HuH-7.5 (cell line): ENCODE results near the gene ASPSCR1.

ENCODE experiments used
- DNase-seq: peaks from one replicate; pipeline ENCODE4 v3.0.0; 2011; ENCODE audit warnings: low spot score

Gene ASPSCR1

GRCh38 chr17:82013341-82013740, 35.9 kb downstream of the ASPSCR1 start:
- no peak for DNase-seq

GRCh38 chr17:82013772-82014321, 36.4 kb downstream of the ASPSCR1 start:
- DNase-seq = no peak

GRCh38 chr17:82014432-82014831, 37.0 kb downstream of the ASPSCR1 start:
- no peak for DNase-seq

GRCh38 chr17:82014971-82015310, 37.5 kb downstream of the ASPSCR1 start:
- no peak for DNase-seq

GRCh38 chr17:82015311-82015971, 38.0 kb downstream of the ASPSCR1 start:
- DNase-seq = no peak

- DNase-seq = no peak
Measured at GRCh38 chr17:82016061-82016874, 38.8 kb downstream of the ASPSCR1 start.

- no peak for DNase-seq
Measured at GRCh38 chr17:82016875-82017459, 39.5 kb downstream of the ASPSCR1 start.

- DNase-seq = no peak
Measured at GRCh38 chr17:82017612-82018151, 40.3 kb downstream of the ASPSCR1 start.

GRCh38 chr17:82018152-82018988, 40.9 kb downstream of the ASPSCR1 start:
- DNase-seq = no peak

- DNase-seq = no peak
Measured at GRCh38 chr17:82018989-82019689, 41.7 kb downstream of the ASPSCR1 start.

GRCh38 chr17:82019690-82020571, 42.5 kb downstream of the ASPSCR1 start:
- peak; percentile 92 for DNase-seq

GRCh38 chr17:82020572-82021106, 43.2 kb downstream of the ASPSCR1 start:
- DNase-seq = no peak

- DNase-seq = peak; percentile 68
Measured at GRCh38 chr17:82021107-82021899, 43.9 kb downstream of the ASPSCR1 start.

GRCh38 chr17:82021900-82022309, 44.5 kb downstream of the ASPSCR1 start:
- no peak for DNase-seq

GRCh38 chr17:82022310-82022980, 45.0 kb downstream of the ASPSCR1 start, which contains the start of gene CENPX:
Gene CENPX, minus strand, starts transcription at chr17:82022878. Its CDS starts 17 bp downstream, at chr17:82022861.
- DNase-seq = no peak

- peak; percentile 99 for DNase-seq
Measured at GRCh38 chr17:82022981-82023446, 45.6 kb downstream of the ASPSCR1 start, which contains the start of gene LRRC45. Gene LRRC45, plus strand, starts transcription at chr17:82023305. Its CDS starts 339 bp downstream, at chr17:82023644.

GRCh38 chr17:82023447-82024241, 46.2 kb downstream of the ASPSCR1 start:
- DNase-seq = peak; percentile 67
